GM19328 (cell line): ENCODE results near the gene ZFPM1.
"Not testable (repeated sequence)": the region's sequence is repeated elsewhere in the genome, so short reads cannot be mapped to it uniquely, and the experiment has no call there.

Source experiments
- ATAC-seq: cut with Tn5 transposase; IDR thresholded peaks from one replicate; pipeline ENCODE4 v1.9.1; 2021; ENCODE audit warnings: mild to moderate bottlenecking, moderate library complexity; ENCODE audit not compliant: unreplicated experiment

The ZFPM1 gene

GRCh38 chr16:88478889-88479792 lies 26.1 kb downstream of the ZFPM1 start:
- no peak for ATAC-seq

- ATAC-seq = no peak
These were observed 27.0 kb downstream of the ZFPM1 start for GRCh38 chr16:88479793-88480760.

DNA sequence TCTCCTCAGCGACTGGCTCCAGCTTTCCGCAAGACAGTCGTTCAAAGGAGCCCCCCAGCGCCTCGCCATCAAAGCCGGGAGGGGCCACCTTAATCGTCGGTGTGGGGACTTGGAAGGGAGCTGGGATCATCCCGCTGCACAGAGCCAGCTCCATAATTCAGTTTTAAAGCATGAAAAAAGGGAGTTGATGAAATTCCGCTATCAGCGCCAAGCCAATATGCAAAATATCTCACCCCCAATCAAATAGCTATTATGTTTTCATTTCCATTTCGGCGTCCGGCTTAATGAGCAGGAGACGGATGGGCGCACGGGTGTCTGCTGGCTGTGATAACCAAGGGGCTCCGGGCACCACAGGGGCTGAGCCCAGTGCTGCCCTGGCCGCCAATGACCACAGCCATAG lies 27.7 kb downstream of the ZFPM1 start:
- no peak for ATAC-seq

DNA sequence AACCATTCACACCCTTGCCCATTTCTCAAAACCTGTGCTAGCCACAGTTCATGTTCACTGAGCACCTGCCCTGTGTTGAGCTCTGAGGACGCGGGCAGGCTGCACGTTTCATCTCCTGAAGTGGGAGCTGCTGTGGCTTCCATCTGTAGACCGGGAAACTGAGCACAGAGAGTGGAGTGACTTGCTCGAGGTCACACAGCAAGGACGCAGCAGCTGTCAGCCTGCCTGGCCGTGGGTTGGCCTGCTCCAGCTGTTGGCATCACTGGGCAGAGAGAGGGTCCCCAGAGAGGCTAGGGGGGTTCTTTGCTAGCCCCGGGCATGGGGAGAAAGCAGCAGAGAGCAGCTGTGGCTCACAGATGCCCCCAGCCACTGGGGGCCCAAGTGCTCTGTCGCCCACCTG lies 28.8 kb downstream of the ZFPM1 start:
- ATAC-seq = no peak

- ATAC-seq = no peak
These were observed 29.7 kb downstream of the ZFPM1 start for GRCh38 chr16:88482630-88483391.

- no peak for ATAC-seq
These were observed 30.2 kb downstream of the ZFPM1 start for GRCh38 chr16:88483392-88483641.

- ATAC-seq = no peak
These were observed 31.7 kb downstream of the ZFPM1 start for GRCh38 chr16:88484505-88485365.

DNA sequence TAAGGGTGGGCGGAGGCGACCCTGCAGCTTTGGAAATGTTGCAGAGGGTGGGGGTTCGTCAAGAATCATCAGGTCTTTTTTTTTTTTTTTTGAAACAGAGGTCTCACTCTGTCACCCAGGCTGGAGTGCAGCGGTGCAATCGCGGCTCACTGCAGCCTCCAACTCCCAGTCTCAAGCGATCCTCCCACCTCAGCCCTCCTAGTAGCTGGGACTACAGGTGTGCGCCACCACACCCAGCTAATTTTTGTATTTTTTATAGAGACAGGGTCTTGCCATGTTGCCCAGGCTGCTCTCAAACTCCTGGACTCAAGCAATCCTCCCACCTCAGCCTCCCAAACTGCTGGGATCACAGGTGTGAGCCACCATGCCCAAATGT lies 32.3 kb downstream of the ZFPM1 start:
- not testable (repeated sequence) for ATAC-seq

DNA sequence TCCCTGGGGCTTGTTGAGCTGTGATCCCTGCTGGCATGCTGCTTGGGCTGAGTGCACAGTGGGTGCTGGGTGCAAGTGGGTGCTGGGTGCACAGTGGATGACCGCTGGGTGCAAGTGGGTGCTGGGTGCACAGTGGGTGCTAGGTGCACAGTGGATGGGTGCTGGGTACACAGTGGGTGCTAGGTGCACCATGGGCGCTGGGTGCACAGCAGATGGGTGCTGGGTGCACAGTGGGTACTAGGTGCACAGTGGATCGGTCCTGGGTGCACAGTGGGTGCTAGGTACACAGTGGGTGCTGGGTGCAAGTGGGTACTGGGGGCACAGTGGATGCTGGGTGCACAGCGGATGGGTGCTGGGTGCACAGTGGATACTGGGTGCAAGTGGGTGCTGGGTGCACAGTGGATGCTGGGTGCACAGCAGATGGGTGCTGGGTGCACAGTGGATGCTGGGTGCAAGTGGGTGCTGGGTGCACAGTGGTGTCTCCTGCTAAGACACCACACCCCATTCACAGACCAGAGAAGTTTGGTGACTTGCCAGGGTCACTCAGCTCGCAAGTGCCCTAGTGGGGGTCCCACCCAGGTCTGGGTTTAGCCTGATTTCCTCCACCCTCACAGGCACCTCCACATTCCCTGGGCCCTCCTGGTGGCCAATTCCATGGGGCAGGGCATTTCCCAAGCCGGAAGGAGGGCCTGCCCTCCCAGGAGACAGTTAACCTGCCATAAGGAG lies 33.5 kb downstream of the ZFPM1 start:
- no peak for ATAC-seq

- no peak for ATAC-seq
These were observed 34.0 kb downstream of the ZFPM1 start for GRCh38 chr16:88487124-88487432.

- no peak for ATAC-seq
These were observed 35.1 kb downstream of the ZFPM1 start for GRCh38 chr16:88487920-88488851.

GRCh38 chr16:88489163-88489741 lies 36.2 kb downstream of the ZFPM1 start:
- ATAC-seq = no peak

DNA sequence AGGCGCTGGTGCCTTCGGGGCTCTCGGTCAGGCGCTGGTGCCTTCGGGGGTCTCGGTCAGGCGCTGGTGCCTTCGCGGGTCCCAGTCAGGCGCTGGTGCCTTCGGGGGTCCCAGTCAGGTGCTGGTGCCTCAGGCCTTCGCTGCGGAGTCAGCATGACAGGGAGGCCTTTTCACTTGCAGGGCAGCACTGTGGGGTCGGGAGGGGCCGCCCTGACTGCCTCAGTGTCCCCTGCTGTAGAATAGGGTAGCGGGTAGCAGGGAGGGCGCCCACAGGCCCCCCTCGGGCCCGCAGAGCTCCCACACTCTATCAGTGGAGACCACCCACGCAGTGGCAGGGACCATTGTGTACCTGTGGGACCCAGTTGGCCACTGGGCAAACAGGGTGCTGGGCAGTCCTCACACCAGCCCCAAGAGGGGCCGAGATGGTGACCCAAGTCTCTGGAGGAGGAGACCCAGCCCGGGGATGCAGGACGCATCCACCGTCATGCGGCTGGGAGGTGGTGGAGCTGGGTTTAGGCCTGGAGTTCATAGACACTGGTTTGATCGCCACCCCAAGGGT lies 38.0 kb downstream of the ZFPM1 start:
- ATAC-seq = no peak

GRCh38 chr16:88491560-88492310 lies 38.7 kb downstream of the ZFPM1 start:
- ATAC-seq = no peak

DNA sequence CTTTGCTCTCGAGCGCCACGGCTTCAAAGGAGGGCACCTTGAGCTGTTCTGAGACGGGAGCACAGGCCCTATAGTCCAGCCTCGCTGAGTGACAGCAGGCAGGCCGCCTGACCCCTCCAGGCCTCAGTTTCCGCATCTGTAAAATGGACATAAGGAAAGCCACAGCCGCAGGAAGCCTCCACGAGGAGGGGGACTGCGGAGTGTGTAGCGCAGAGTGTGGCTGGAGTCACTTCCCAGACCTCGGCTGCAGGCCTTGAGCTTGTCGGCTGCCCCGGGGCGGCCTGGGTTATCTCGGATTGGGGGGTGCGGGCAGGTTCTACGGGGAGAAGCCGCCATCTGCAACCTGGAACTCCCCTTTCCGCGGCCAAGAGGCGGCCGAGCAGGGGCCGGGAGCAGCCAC lies 40.8 kb downstream of the ZFPM1 start:
- no peak for ATAC-seq

DNA sequence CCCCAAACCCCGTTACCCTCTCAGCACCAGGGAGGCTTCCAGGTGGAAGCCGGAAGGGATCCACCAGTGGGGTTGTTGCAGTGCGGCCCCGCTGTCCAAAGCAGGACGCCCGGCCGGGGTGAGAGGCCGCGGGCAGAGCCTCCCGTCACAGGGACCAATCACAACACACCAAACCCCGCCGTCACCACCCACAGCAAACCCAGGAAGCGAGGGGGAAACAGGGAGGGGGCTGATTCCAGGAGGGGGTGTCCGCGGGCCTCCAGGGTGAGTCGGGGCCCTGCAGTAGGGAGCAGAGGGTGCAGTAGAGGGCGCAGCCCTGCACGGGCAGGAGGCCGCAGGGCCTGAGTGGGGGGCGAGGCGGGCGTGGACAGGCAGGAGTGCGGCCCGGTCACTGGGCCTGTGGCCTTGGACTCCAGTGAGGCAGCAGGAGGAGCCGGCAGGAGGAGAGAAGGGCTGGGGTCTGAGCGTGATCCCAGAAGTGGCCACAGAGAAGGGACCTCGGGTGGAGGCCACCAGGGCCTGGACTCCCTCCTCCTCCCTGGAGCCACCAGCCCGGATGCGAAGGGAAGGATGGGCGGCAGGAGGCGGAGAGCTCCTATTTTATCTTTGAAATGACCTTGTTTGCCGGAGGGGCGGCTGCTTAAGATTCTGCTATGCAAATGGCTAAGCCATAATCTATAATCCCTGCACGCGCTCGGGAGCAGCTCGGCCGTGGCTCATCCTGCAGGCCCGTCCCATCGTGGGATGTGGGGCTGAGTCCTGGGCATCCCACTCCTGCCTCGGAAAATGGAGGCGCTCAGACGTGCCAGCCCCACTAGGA lies 41.5 kb downstream of the ZFPM1 start:
- ATAC-seq = no peak
